Type B pancreatic cell (in vitro differentiated cells): ENCODE results near the gene EAPP. TPM values are rescaled to one million over a fixed set of nuclear protein-coding genes. Genes with fewer than 3 reads are reported as not detected.
"Not testable (repeated sequence)": the region's sequence is repeated elsewhere in the genome, so short reads cannot be mapped to it uniquely, and the experiment has no call there.

Experiments
- DNase-seq: peaks from one replicate; pipeline ENCODE4 v3.0.0; 2021; ENCODE audit warnings: mixed read lengths; ENCODE audit not compliant: unreplicated experiment; ENCODE audit errors: extremely low spot score
- H3K27ac Mint-ChIP-seq: 2 replicates; pipeline ENCODE4 v1.8.0; 2021; ENCODE audit warnings: mild to moderate bottlenecking, mixed read lengths
- H3K27me3 Mint-ChIP-seq: 2 replicates; pipeline ENCODE4 v1.8.0; 2021; ENCODE audit warnings: mixed read lengths
- H3K36me3 Mint-ChIP-seq: 2 replicates; pipeline ENCODE4 v1.8.0; 2021; ENCODE audit warnings: mixed read lengths
- H3K4me1 Mint-ChIP-seq: one replicate; pipeline ENCODE4 v1.8.0; 2021; ENCODE audit warnings: mixed read lengths; ENCODE audit not compliant: unreplicated experiment
- H3K4me3 Mint-ChIP-seq: 2 replicates; pipeline ENCODE4 v1.8.0; 2021; ENCODE audit warnings: mild to moderate bottlenecking, mixed read lengths
- H3K9me3 Mint-ChIP-seq: 2 replicates; pipeline ENCODE4 v1.8.0; 2021; ENCODE audit warnings: mixed read lengths
- total RNA-seq: library from RNA; stranded (reverse); gene quantifications from 2 replicates; pipeline ENCODE4 v1.2.1, GENCODE V29; 2021; ENCODE audit warnings: low replicate concordance
- TF ChIP-seq, protein P1 (sequence below): fragments of 200-600 bp; sonication (generic); conservative IDR thresholded peaks from 2 replicates; pipeline ENCODE4 v1.5.0; 2021; ENCODE audit warnings: antibody characterized with exemption, mild to moderate bottlenecking

The EAPP gene
- total RNA-seq, 1 donor from 2014 or later = 36.8 TPM

DNA sequence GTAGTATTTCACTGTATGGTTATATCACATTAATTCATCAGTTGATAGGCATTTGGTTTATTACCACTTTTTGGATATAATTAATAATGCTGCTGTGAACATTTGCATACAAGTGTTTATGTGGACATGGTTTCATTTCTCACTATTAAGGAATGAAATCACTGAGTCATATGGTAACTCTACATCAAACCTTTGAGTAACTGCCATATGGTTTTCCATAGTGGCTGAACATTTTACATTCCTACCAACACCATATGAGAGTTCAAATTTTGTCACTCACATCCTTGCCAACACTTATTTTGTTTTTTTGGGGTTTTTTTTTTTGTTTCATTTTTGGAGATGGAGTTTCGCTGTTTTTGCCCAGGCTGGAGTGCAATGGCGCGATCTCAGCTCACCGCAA is 30.2 kb upstream of the EAPP start:
- Mint-ChIP-seq H3K36me3 (peaks cover 12% of the 10 kb centered on the region), H3K27ac (no peak overlapping the region), H3K9me3 (no peaks in the 10 kb centered on the region), H3K27me3 (no peaks in the 10 kb centered on the region), H3K4me1 (no peaks in the 10 kb centered on the region), H3K4me3 (no peak overlapping the region)
- TF ChIP-seq, protein P1, sequence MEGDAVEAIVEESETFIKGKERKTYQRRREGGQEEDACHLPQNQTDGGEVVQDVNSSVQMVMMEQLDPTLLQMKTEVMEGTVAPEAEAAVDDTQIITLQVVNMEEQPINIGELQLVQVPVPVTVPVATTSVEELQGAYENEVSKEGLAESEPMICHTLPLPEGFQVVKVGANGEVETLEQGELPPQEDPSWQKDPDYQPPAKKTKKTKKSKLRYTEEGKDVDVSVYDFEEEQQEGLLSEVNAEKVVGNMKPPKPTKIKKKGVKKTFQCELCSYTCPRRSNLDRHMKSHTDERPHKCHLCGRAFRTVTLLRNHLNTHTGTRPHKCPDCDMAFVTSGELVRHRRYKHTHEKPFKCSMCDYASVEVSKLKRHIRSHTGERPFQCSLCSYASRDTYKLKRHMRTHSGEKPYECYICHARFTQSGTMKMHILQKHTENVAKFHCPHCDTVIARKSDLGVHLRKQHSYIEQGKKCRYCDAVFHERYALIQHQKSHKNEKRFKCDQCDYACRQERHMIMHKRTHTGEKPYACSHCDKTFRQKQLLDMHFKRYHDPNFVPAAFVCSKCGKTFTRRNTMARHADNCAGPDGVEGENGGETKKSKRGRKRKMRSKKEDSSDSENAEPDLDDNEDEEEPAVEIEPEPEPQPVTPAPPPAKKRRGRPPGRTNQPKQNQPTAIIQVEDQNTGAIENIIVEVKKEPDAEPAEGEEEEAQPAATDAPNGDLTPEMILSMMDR = no peak
- no peak for DNase-seq

- TF ChIP-seq, protein P1 = no peak
- no peaks in the 10 kb centered on the region for H3K27me3 Mint-ChIP-seq
- H3K9me3 Mint-ChIP-seq = no peaks in the 10 kb centered on the region
- DNase-seq = no peak
- H3K4me3 Mint-ChIP-seq = no peak overlapping the region
- no peak overlapping the region for H3K27ac Mint-ChIP-seq
- H3K36me3 Mint-ChIP-seq = peaks cover 12% of the 10 kb centered on the region
- no peaks in the 10 kb centered on the region for H3K4me1 Mint-ChIP-seq
Observed at GRCh38 chr14:34568803-34569202, 29.3 kb upstream of the EAPP start.

- H3K4me1 Mint-ChIP-seq = no peaks in the 10 kb centered on the region
- no peak overlapping the region for H3K27ac Mint-ChIP-seq
- H3K9me3 Mint-ChIP-seq = no peaks in the 10 kb centered on the region
- peaks cover 10% of the 10 kb centered on the region for H3K36me3 Mint-ChIP-seq
- TF ChIP-seq, protein P1 = no peak
- H3K4me3 Mint-ChIP-seq = no peak overlapping the region
- no peaks in the 10 kb centered on the region for H3K27me3 Mint-ChIP-seq
- DNase-seq = no peak
Observed at GRCh38 chr14:34562776-34563150, 23.3 kb upstream of the EAPP start.

- H3K27me3 Mint-ChIP-seq, H3K4me3 Mint-ChIP-seq, DNase-seq, H3K4me1 Mint-ChIP-seq, H3K9me3 Mint-ChIP-seq, H3K27ac Mint-ChIP-seq, H3K36me3 Mint-ChIP-seq: not testable (repeated sequence)
Observed at GRCh38 chr14:34562037-34562775, 22.7 kb upstream of the EAPP start.

- H3K27ac Mint-ChIP-seq, H3K36me3 Mint-ChIP-seq, H3K9me3 Mint-ChIP-seq, H3K27me3 Mint-ChIP-seq, H3K4me3 Mint-ChIP-seq, DNase-seq: not testable (repeated sequence)
- peaks cover 15% of the 10 kb centered on the region for H3K4me1 Mint-ChIP-seq
Observed at GRCh38 chr14:34556498-34556829, 17.0 kb upstream of the EAPP start.

- H3K4me1 Mint-ChIP-seq = peaks cover 17% of the 10 kb centered on the region
- not testable (repeated sequence) for H3K27ac Mint-ChIP-seq, H3K27me3 Mint-ChIP-seq, H3K9me3 Mint-ChIP-seq, H3K4me3 Mint-ChIP-seq, H3K36me3 Mint-ChIP-seq, DNase-seq
Observed at GRCh38 chr14:34555583-34556497, 16.3 kb upstream of the EAPP start.
